GM21786 (cell line): Measurements from ENCODE around the gene MFSD12.

Source experiments
- ATAC-seq: cut with Tn5 transposase; IDR thresholded peaks from one replicate; pipeline ENCODE4 v1.9.1; 2021; ENCODE audit not compliant: unreplicated experiment

The MFSD12 gene

GRCh38 chr19:3524904-3525451 lies 32.4 kb downstream of the MFSD12 start:
- ATAC-seq: no peak

DNA sequence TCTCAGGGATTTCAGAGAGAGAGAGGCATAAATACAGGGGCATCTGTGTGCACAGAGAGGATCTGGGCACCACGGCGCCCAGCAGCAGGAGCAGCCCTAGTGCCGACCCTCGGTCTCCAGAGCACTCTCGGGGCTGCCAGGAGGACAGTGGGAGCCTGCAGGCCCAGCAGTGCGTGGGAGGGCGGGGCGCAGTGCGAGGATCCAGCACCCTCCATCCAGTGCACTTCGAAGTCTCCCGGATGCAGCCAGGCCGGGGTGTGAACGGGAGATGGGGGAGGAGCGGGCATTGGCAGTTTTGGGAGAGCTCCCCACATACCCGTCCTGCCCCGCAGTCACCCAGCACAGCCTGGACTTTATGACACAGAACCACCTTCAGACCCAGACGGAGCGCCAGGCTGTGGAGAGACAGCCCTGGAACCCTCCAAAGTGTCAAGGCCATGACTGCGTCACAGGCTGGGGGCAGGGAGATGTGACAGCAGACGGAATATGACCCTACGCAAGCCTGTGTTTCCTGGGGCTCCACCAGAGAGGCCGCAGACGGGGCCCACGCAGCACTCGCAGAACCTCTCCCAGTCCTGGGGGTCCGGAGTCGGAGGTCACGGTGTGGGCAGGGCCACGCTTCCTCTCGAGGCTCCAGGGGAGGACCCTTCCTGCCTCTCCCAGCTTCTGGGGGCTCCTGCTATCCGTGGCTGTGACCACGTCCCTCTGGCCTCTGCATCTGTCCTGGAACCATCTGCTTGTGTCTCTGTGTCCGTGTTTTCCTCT lies 33.1 kb downstream of the MFSD12 start:
- ATAC-seq: no peak

- no peak for ATAC-seq
Measured at GRCh38 chr19:3523361-3524077, 33.9 kb downstream of the MFSD12 start.

DNA sequence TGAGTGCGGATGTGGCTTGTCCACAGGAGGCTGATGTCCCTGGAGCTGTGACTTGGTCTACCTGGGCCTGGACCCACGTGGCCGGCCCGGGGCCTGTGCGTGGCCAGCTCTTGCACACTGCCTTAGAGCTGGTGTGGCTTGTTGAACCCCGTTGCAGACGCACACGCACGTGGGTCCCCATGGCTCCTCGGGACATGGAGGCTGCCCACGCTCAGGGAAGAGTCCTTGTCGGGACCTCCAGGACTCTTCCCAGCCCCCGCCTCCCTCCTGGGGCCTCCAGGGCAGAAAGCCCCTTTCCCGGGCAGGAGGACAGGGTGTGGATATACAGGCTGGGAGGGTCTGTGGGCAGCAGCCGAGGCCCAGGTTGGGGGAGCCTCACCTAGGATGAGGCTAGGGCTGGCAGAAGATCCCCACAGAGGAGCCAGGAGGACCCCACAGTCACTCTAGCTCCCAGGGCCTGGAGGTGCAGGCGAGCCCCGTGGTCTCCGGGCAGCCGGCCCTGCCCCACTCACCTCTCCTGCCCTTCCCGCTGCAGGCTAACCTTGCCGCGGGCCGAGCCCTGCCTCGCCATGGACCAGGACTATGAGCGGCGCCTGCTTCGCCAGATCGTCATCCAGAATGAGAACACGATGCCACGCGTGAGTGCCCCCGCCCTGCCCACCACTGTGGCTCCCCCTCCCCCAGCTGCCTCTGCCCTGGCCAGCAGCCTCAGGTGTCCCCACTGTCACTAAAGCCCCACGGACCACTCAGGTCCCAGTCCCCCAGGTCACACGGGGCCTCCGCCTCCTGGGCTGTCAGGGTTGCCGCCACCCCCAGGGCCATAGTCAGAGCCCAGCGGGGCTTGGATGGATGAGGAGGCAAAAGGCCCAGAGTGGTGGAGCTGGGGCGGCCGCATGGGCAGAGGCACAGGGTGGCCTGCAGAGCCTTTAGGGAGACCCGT lies 34.7 kb downstream of the MFSD12 start:
- ATAC-seq: no peak

- ATAC-seq: no peak
Measured at GRCh38 chr19:3521104-3521445, 36.3 kb downstream of the MFSD12 start.

DNA sequence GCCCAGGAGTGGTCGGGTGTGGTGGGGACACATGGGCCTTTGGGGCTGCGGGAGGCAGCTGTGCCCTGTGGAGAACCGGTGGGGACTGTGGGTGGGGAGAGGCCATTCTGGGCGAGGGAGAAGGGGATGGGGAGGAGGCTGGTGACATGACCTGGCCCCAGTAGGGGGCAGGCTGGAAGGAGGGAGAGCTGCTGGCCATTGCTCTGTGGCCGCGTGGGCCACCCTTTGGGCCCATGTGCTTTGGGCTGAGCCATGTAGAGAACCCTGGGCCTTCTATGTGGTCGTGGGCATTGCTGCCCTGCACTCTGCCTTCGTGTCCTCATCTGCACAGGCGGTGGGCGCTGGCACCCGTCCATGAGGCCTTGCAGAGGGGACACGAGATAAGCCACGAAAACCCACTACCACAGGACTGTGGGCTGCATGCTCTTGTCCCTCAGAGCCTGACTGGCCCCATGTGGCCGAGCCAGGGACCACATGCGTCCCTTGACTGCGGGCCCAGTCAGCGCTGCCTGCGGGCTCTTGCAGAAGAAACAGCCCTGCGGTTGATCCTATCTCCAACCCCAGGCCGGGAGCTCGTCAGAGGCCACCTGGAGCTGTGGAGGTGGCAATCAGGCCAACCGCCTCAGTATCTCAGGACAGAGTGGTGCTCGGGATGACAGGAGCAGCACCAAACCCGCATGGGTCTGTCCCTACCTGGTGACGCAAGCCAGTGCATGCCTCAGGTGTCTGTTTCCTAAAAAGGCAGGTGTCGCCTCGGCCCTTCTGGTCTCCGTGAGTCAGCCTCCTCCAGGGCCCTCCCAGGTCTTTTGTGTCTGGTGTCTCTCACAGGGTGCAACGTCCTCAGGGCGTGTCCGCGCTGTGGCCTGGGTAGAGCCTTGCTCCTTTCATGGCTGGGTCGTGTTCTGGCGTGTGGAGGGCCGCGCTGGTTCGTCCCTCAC lies 37.0 kb downstream of the MFSD12 start:
- no peak for ATAC-seq

- ATAC-seq: no peak
Measured at GRCh38 chr19:3519126-3519525, 38.3 kb downstream of the MFSD12 start.

DNA sequence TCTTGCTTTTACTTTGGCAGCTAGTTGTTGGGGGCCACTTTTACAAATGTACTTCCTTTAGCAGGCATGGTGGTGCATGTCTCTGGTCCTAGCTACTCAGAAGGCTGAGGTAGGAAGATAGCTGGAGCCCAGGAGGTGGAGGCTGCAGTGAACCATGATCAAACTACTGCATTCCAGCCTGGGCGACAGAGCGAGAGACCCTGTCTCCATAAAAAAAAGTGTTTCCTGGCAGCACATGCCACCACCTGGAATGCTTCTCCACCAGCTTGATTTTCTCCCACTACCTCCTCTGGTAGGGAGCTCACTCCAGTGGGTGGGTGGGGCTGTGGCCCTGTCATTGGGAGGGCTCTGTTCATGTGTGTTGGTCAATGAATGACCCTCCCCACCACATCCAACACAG lies 38.7 kb downstream of the MFSD12 start:
- no peak for ATAC-seq

GRCh38 chr19:3518255-3518654 lies 39.1 kb downstream of the MFSD12 start:
- ATAC-seq: no peak

GRCh38 chr19:3517638-3518037 lies 39.7 kb downstream of the MFSD12 start:
- no peak for ATAC-seq

DNA sequence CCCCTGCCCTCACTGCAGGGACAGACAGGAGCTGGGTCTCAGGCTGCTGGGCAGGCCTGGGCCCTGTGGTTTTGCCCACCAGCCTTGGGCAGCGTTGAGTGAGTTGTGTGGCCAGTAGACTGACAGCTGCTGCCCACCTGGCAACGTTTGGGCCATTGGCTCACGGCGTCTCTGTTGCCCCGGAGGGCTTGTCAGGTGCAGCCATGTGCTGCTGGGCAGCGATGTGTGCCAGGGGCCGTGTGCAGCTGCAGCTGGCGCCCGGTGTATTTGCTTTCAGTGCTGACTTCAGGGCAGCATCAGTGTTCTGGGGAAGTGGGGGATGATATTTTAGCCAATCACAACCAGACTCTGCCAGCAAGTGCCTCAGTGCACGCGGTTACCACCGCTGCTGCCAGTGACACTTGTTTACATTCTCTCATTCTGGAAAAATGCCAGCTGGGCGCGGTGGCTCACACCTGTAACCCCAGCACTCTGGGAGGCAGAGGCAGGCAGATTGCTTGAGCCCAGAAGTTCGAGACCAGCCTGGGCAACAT lies 40.6 kb downstream of the MFSD12 start:
- no peak for ATAC-seq

DNA sequence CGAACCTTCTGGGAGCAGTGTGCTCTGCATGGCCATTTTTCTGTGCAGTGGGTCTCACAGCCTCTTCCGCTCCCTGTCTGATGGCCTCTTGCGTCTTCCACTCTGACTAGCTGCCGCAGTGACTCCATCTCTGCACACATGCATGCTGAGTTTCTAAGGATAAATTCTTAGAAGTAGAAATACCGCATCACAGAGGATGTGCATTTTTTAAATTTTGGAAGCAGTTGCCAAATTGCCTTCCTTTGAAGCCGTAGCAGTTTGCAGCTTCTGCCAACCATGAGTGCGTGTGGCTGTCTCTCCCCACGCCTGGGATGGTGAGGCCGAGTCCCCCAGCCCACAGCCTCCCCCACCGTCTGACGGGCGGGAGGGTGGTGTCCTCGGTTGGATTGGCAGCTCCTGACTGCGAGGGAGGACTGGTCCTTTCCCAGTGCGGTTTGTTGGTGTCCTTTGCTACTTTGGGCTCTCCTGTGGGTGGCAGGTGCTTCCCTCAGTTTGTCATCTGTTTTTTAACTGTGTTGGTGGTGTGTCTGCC lies 41.4 kb downstream of the MFSD12 start:
- ATAC-seq: no peak

GRCh38 chr19:3514930-3515329 lies 42.5 kb downstream of the MFSD12 start:
- ATAC-seq: no peak

- ATAC-seq: no peak
Measured at GRCh38 chr19:3513229-3514140, 43.9 kb downstream of the MFSD12 start.

GRCh38 chr19:3512562-3513228 lies 44.7 kb downstream of the MFSD12 start:
- ATAC-seq: no peak

DNA sequence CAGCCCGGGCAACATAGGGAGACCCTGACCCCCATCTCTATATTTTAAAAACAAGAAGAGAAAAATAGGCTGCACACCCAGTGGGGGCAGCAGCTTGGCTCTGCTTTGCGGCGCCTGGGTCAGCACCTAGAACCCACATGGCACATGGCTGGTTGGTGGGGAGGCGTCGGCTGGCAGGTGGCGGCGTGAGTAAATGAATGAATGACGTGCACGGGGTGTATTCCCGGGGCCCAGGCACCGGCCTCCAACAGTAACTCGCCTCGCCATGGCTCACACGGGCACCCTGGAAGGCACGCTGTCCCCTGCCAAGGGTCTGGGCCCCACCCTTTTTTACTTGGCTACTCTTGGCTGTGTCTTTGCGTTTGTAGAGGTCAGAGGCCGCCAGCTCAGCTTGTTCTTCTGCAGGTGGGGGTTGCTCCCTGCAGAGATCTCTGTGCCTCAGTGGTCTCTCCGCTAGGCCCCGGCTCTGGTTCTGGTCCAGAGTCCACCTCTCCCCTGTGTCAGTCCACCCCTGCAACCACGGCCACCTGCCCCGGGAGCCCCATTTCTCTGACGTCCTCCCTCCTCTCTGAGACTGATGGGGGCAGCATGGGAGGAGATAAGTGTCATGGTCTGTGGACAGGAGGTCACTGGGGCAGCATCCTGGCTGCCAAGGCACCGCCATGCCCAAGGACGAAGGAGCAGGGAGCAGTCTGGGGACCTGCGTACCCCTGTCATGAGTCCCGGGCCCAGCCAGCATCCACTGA lies 45.7 kb downstream of the MFSD12 start:
- no peak for ATAC-seq

DNA sequence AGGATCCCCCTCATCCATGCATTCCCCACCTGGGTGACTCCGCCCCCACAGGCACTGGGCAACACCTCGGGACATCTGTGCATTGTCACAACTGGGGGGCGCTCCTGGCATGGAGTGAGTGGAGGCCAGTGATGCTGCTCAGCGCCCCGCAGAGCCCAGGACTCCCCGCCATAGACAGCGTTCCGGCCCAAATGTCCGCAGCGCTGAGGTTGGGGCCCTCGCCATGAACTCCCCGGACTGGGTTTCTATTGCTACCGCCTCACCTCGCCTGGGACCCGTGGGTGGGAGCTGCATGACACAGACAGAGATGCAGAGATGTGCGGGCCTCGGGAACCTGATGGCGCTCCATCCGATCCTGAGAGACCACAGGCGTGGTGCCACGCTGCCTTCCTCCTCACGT lies 46.7 kb downstream of the MFSD12 start:
- ATAC-seq: no peak
